WERI-Rb-1 (cell line): ENCODE measurements around the gene DHX15.

ENCODE experiments used
- DNase-seq: peaks from one replicate; pipeline ENCODE4 v3.0.0-alpha.2; 2020
- H3K27ac ChIP-seq: fragments of 250-450 bp; sonication (Bioruptor Pico); 2 replicates; pipeline ENCODE4 v1.5.1; 2020; ENCODE audit warnings: mild to moderate bottlenecking, moderate library complexity
- H3K27me3 ChIP-seq: fragments of 250-450 bp; sonication (Bioruptor Pico); 2 replicates; pipeline ENCODE4 v1.5.1; 2021; ENCODE audit warnings: mild to moderate bottlenecking, low read depth, moderate library complexity; ENCODE audit not compliant: insufficient read depth, severe bottlenecking
- H3K36me3 ChIP-seq: fragments of 250-450 bp; sonication (Bioruptor Pico); 2 replicates; pipeline ENCODE4 v1.5.1; 2020; ENCODE audit warnings: mild to moderate bottlenecking, moderate library complexity
- H3K4me3 ChIP-seq: 2 replicates; pipeline ENCODE4 v1.5.1; 2011; ENCODE audit warnings: low read depth, mild to moderate bottlenecking, control low read depth, low read length
- H3K9me3 ChIP-seq: fragments of 250-450 bp; sonication (Bioruptor Pico); 2 replicates; pipeline ENCODE4 v1.5.1; 2021; ENCODE audit warnings: mild to moderate bottlenecking, moderate library complexity; ENCODE audit not compliant: severe bottlenecking
- CTCF ChIP-seq: IDR thresholded peaks from 2 replicates; pipeline ENCODE4 v1.5.1; 2011; ENCODE audit warnings: low read depth, mild to moderate bottlenecking, control low read depth, inconsistent platforms, low read length

DHX15 gene

GRCh38 chr4:24495388-24495787, 89.0 kb downstream of the DHX15 start:
- no peak overlapping the region for H3K4me3 ChIP-seq
- no peak for DNase-seq
- H3K27ac ChIP-seq = no peak overlapping the region
- H3K27me3 ChIP-seq = no peaks in the 10 kb centered on the region
- H3K36me3 ChIP-seq = no peaks in the 10 kb centered on the region
- no peaks in the 10 kb centered on the region for H3K9me3 ChIP-seq
- TF ChIP-seq CTCF = no peak

- Histone ChIP-seq H3K9me3 (peaks cover 2% of the 10 kb centered on the region), H3K27ac (no peak overlapping the region), H3K36me3 (no peaks in the 10 kb centered on the region), H3K27me3 (no peaks in the 10 kb centered on the region), H3K4me3 (no peak overlapping the region)
- DNase-seq = no peak
- no peak for TF ChIP-seq CTCF
These were observed 94.5 kb downstream of the DHX15 start for GRCh38 chr4:24489870-24490269.

DNA sequence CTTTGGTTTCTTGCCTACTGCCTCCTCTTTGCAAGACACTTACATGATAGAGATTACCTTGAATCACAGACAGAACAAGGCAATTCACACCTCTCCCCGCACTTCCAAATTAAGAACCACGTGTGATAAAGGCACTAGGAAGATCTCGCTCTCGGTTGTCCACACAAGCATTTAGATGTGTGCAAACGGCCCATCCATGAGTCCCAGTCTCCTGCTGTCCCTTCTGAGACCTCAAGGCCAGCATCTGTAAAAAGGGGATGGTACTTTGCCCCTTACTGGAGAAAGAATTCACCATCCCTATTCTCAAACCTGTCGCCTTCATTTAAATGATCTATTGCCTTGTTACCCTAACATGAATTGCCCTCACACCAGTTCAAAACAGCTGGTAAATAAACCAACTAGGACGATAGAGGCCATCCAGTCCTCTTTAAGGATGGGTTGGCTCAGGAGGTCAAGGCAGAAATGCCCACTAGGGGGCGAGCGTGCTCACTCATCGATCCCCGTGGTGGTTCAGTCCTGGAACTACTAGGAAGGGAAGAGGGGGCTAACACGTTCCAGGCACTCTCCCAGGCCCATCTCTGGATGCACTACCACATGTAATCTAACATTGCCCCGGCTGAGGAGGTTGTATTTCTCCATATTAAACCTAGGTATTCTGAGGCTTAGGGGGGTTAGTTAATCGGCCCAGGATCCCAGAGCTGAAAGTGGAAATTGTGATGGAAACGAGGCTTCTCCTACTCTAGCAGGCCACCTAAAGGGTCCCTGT, 95.8 kb downstream of the DHX15 start:
- no peak overlapping the region for H3K27ac ChIP-seq
- TF ChIP-seq CTCF = peak; percentile 95
- peak; percentile 85 for DNase-seq
- no peak overlapping the region for H3K4me3 ChIP-seq
- H3K27me3 ChIP-seq = no peaks in the 10 kb centered on the region
- no peaks in the 10 kb centered on the region for H3K36me3 ChIP-seq
- H3K9me3 ChIP-seq = peaks cover 2% of the 10 kb centered on the region

DNA sequence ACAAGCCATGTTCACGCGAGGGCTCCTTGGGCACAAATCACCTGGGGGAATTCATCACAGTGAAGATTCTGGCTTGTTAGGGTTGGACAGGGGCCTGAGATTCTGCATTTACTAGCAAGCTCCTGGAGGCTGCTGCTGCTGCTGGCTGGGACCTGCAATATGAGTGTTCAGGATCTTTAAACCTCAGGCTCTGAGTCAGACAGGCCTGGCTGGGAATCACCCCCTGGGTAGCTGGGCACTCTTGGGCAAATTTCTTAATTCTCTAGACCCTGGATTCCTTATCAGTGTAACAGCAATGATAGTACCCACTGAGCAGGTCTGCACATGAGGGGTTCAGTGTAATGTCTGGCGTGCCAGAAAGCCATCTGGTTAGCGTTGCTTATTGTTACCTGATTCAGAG, 101.5 kb downstream of the DHX15 start:
- no peak for DNase-seq
- H3K9me3 ChIP-seq = peaks cover 2% of the 10 kb centered on the region

GRCh38 chr4:24477919-24478318, 106.4 kb downstream of the DHX15 start:
- Histone ChIP-seq H3K4me3 (no peak overlapping the region), H3K36me3 (no peaks in the 10 kb centered on the region), H3K27me3 (no peaks in the 10 kb centered on the region), H3K9me3 (no peaks in the 10 kb centered on the region), H3K27ac (no peak overlapping the region)
- DNase-seq = no peak
- no peak for TF ChIP-seq CTCF

More for the DNA sequence above, 101.5 kb downstream of the DHX15 start:
- no peaks in the 10 kb centered on the region for H3K36me3 ChIP-seq
- H3K27ac ChIP-seq = no peak overlapping the region
- no peaks in the 10 kb centered on the region for H3K27me3 ChIP-seq
- no peak overlapping the region for H3K4me3 ChIP-seq
- TF ChIP-seq CTCF = no peak
